OCI-LY3 (cell line): Measurements from ENCODE around the gene UNC5C.

ENCODE experiments used
- H2AFZ ChIP-seq: fragments of 200-600, 300-600 bp; shearing (Covaris generic); 2 replicates; pipeline ENCODE4 v1.6.0; 2014; ENCODE audit warnings: antibody characterized with exemption, low read depth, low read length
- H3K27ac ChIP-seq: fragments of 200-600, 300-600 bp; sonication (generic); 2 replicates; pipeline ENCODE4 v1.5.1; 2014; ENCODE audit warnings: mild to moderate bottlenecking, low read length, moderate library complexity, mixed read lengths
- H3K27me3 ChIP-seq: fragments of 200-600, 300-600 bp; sonication (generic); 2 replicates; pipeline ENCODE4 v1.6.1; 2014; ENCODE audit warnings: low read depth, low read length, mixed read lengths
- H3K36me3 ChIP-seq: fragments of 200-600, 300-600 bp; sonication (generic); replicated peaks from 2 replicates; pipeline ENCODE3; 2014; ENCODE audit warnings: low read depth, low read length, mixed read lengths
- H3K4me1 ChIP-seq: fragments of 300-600, 200-600 bp; sonication (generic); 2 replicates; pipeline ENCODE4 v1.6.1; 2014; ENCODE audit warnings: low read length, mixed read lengths
- H3K4me2 ChIP-seq: fragments of 200-600, 300-600 bp; sonication (generic); 2 replicates; pipeline ENCODE4 v1.6.1; 2014; ENCODE audit warnings: low read length, mixed read lengths
- H3K4me3 ChIP-seq: fragments of 300-600, 200-600 bp; sonication (generic); 2 replicates; pipeline ENCODE4 v1.5.1; 2014; ENCODE audit warnings: antibody characterized with exemption, mild to moderate bottlenecking, low read length, moderate library complexity
- H3K79me2 ChIP-seq: fragments of 300-600, 200-600 bp; shearing (Covaris generic); 2 replicates; pipeline ENCODE4 v1.6.1; 2014; ENCODE audit warnings: mild to moderate bottlenecking, low read length, mixed read lengths
- H3K9ac ChIP-seq: fragments of 300-600, 200-600 bp; shearing (Covaris generic); 2 replicates; pipeline ENCODE4 v1.6.0; 2014; ENCODE audit warnings: mild to moderate bottlenecking, low read length, moderate library complexity
- H3K9me3 ChIP-seq: fragments of 200-600, 300-600 bp; shearing (Covaris generic); 2 replicates; pipeline ENCODE4 v1.6.1; 2014; ENCODE audit warnings: low read length, mixed read lengths; ENCODE audit not compliant: insufficient read depth
- H4K20me1 ChIP-seq: fragments of 200-600, 300-600 bp; sonication (generic); 2 replicates; pipeline ENCODE4 v1.6.1; 2016; ENCODE audit warnings: low read length, mixed read lengths; ENCODE audit not compliant: insufficient read depth
- CTCF ChIP-seq: fragments of 200-600, 300-600 bp; sonication (generic); IDR thresholded peaks from 2 replicates; pipeline ENCODE4 v1.5.1; 2014; ENCODE audit warnings: antibody characterized with exemption, low read length, low read depth
- EZH2phosphoT487 ChIP-seq: fragments of 200-600 bp; shearing (Covaris generic); IDR thresholded peaks from 2 replicates; pipeline ENCODE4 v1.6.1; 2018; ENCODE audit warnings: antibody characterized with exemption, mixed run types, low read depth

Gene UNC5C

GRCh38 chr4:95265814-95266740 lies 282.7 kb downstream of the UNC5C start:
- Histone ChIP-seq H4K20me1 (no peaks in the 10 kb centered on the region), H3K4me2 (no peak overlapping the region), H3K9ac (no peak overlapping the region), H3K27me3 (no peaks in the 10 kb centered on the region), H3K36me3 (no peaks in the 10 kb centered on the region), H3K4me1 (no peaks in the 10 kb centered on the region), H2AFZ (no peak overlapping the region), H3K9me3 (no peaks in the 10 kb centered on the region), H3K4me3 (no peak overlapping the region), H3K27ac (no peak overlapping the region), H3K79me2 (no peaks in the 10 kb centered on the region)
- TF ChIP-seq CTCF, result no peak
- no peak for TF ChIP-seq EZH2phosphoT487

DNA sequence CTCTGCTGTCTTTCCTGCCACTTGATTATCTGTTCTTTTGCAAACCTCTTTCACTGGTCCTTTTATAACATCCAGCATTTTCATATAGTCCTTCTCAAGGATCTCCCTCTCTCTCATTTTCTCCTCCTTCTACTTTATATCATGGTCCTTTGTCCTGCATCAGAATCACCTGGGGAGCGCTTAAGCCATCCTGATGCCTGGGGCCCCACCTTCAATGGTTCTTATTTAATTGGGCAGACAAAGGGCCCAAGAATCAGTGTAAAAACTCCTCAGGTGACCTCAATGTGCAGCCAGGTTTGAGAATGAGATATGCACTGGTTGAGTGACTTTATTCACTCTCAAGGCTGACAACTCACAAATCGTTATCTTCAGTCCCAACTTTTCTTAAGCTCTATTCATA lies 283.9 kb downstream of the UNC5C start:
- no peaks in the 10 kb centered on the region for H4K20me1 ChIP-seq
- no peaks in the 10 kb centered on the region for H3K4me1 ChIP-seq
- H3K4me3 ChIP-seq, result no peak overlapping the region
- H3K4me2 ChIP-seq, result no peak overlapping the region
- no peaks in the 10 kb centered on the region for H3K27me3 ChIP-seq
- TF ChIP-seq EZH2phosphoT487 (no peak), CTCF (no peak)
- no peaks in the 10 kb centered on the region for H3K9me3 ChIP-seq
- no peak overlapping the region for H2AFZ ChIP-seq
- H3K79me2 ChIP-seq, result no peaks in the 10 kb centered on the region
- no peak overlapping the region for H3K27ac ChIP-seq
- no peak overlapping the region for H3K9ac ChIP-seq
- no peaks in the 10 kb centered on the region for H3K36me3 ChIP-seq

- Histone ChIP-seq H3K27ac (no peak overlapping the region), H4K20me1 (no peaks in the 10 kb centered on the region), H3K9me3 (no peaks in the 10 kb centered on the region), H3K4me3 (no peak overlapping the region), H3K4me2 (no peak overlapping the region), H3K27me3 (no peaks in the 10 kb centered on the region), H3K9ac (no peak overlapping the region), H3K4me1 (no peaks in the 10 kb centered on the region), H3K36me3 (no peaks in the 10 kb centered on the region), H2AFZ (no peak overlapping the region), H3K79me2 (no peaks in the 10 kb centered on the region)
- TF ChIP-seq EZH2phosphoT487, result no peak
- no peak for TF ChIP-seq CTCF
These were observed 284.8 kb downstream of the UNC5C start for GRCh38 chr4:95263960-95264359.

DNA sequence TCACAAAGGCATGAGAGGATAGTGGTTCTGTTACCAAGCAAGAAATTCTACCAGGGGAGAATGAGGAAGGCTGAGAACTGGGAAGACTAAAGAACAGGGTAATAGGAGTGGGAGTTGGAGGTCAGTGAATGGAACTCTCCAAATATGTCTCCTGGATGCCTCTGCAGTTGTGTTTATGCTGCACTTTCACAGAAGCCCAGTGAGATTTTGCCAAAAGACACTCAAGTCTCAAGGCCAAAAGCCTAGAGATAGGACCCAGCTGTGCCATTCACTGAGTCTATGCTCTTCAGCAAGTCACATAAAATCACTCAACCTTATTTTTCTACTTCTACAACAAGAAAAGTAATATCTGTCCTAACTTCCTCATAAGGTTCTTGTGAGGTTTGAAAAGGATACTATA lies 285.4 kb downstream of the UNC5C start:
- Histone ChIP-seq H3K36me3 (no peaks in the 10 kb centered on the region), H3K27me3 (no peaks in the 10 kb centered on the region), H4K20me1 (no peaks in the 10 kb centered on the region), H3K4me1 (no peaks in the 10 kb centered on the region), H2AFZ (no peak overlapping the region), H3K79me2 (no peaks in the 10 kb centered on the region), H3K4me3 (no peak overlapping the region), H3K9me3 (no peaks in the 10 kb centered on the region), H3K4me2 (no peak overlapping the region), H3K27ac (no peak overlapping the region), H3K9ac (no peak overlapping the region)
- no peak for TF ChIP-seq CTCF
- TF ChIP-seq EZH2phosphoT487, result no peak
